Progenitor cell of endocrine pancreas (in vitro differentiated cells): ENCODE measurements around the gene ETV2. TPM values are rescaled to one million over a fixed set of nuclear protein-coding genes. Genes with fewer than 3 reads are reported as not detected.

ENCODE experiments used
- DNase-seq: peaks from one replicate; pipeline ENCODE4 v3.0.0; 2021; ENCODE audit warnings: low spot score; ENCODE audit not compliant: unreplicated experiment
- H3K27ac Mint-ChIP-seq: 2 replicates; pipeline ENCODE4 v1.8.0; 2021; ENCODE audit warnings: mild to moderate bottlenecking, moderate library complexity, mixed read lengths
- H3K27me3 Mint-ChIP-seq: 2 replicates; pipeline ENCODE4 v1.8.0; 2021; ENCODE audit warnings: mixed read lengths
- H3K36me3 Mint-ChIP-seq: 2 replicates; pipeline ENCODE4 v1.8.0; 2022; ENCODE audit warnings: mixed read lengths; ENCODE audit not compliant: insufficient read depth
- H3K4me1 Mint-ChIP-seq: 2 replicates; pipeline ENCODE4 v1.8.0; 2021; ENCODE audit warnings: low read depth, mixed read lengths
- H3K4me3 Mint-ChIP-seq: 2 replicates; pipeline ENCODE4 v1.8.0; 2021; ENCODE audit warnings: low read depth, mild to moderate bottlenecking, moderate library complexity, mixed read lengths
- H3K9me3 Mint-ChIP-seq: 2 replicates; pipeline ENCODE4 v1.8.0; 2021; ENCODE audit warnings: low read depth, mixed read lengths
- total RNA-seq: library from RNA; stranded (reverse); gene quantifications from 2 replicates; pipeline ENCODE4 v1.2.1, GENCODE V29; 2021
- TF ChIP-seq, protein P1 (sequence below): fragments of 200-600 bp; sonication (generic); IDR thresholded peaks from one replicate; pipeline ENCODE4 v1.5.0; 2021; ENCODE audit warnings: antibody characterized with exemption, mild to moderate bottlenecking; ENCODE audit not compliant: unreplicated experiment

Gene ETV2
- total RNA-seq, 1 donor from 2014 or later, result 1.0 TPM

DNA sequence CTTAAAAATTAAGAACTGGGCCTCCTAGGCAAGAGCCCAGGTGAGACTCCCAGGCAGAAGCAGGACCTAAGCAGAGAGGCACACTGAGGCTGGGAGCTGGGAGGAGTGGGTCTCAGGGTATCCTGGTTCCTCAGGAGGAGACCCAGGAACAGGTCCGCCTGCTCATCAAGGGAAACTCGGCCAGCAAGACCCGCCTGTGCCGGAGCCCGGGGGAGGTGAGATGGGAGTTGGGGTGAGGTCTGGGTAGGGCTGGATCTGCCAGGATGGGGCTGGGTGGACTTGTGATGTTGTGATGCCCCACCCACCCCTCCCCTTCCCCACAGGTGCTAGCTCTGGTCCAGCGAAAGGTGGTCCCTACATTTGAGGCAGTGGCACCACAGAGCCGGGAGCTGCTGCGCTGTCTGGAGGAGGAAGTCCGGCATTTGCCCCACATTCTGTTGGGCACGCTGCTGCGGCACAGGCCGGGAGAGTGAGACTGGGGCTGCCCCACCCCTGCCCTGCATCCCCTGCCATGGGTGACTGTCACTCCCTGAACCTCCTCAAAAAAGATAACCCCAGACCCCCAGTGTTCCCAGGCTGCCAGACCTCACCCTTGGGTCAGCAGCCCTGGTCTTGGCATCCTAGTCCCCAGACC, 22.1 kb upstream of the ETV2 start:
- Mint-ChIP-seq H3K4me3 (no peak overlapping the region), H3K27me3 (no peaks in the 10 kb centered on the region), H3K4me1 (no peaks in the 10 kb centered on the region), H3K36me3 (peaks cover 1% of the 10 kb centered on the region), H3K27ac (no peak overlapping the region), H3K9me3 (no peaks in the 10 kb centered on the region)
- TF ChIP-seq, protein P1, sequence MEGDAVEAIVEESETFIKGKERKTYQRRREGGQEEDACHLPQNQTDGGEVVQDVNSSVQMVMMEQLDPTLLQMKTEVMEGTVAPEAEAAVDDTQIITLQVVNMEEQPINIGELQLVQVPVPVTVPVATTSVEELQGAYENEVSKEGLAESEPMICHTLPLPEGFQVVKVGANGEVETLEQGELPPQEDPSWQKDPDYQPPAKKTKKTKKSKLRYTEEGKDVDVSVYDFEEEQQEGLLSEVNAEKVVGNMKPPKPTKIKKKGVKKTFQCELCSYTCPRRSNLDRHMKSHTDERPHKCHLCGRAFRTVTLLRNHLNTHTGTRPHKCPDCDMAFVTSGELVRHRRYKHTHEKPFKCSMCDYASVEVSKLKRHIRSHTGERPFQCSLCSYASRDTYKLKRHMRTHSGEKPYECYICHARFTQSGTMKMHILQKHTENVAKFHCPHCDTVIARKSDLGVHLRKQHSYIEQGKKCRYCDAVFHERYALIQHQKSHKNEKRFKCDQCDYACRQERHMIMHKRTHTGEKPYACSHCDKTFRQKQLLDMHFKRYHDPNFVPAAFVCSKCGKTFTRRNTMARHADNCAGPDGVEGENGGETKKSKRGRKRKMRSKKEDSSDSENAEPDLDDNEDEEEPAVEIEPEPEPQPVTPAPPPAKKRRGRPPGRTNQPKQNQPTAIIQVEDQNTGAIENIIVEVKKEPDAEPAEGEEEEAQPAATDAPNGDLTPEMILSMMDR, result no peak
- no peak for DNase-seq

DNA sequence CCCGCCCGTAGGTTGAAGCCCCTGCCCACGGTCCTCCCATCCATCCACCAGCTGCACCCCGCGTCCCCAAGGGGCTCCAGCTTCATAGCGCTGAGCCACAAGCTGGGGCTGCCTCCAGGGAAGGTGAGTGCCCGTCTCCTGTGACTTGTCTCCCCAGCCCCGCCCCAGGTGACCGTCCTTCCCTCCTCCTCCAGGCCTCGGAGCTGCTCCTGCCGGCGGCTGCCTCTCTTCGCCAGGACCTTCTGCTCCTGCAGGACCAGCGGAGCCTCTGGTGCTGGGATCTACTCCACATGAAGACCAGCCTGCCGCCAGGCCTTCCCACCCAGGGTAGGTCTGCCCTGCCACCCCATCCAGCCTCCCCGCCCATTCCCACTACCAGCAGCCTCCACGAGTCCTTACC, 21.5 kb upstream of the ETV2 start:
- Mint-ChIP-seq H3K9me3 (no peaks in the 10 kb centered on the region), H3K4me1 (no peaks in the 10 kb centered on the region), H3K36me3 (peaks cover 1% of the 10 kb centered on the region), H3K4me3 (no peak overlapping the region), H3K27me3 (no peaks in the 10 kb centered on the region), H3K27ac (no peak overlapping the region)
- DNase-seq, result no peak
- TF ChIP-seq, protein P1, result no peak

DNA sequence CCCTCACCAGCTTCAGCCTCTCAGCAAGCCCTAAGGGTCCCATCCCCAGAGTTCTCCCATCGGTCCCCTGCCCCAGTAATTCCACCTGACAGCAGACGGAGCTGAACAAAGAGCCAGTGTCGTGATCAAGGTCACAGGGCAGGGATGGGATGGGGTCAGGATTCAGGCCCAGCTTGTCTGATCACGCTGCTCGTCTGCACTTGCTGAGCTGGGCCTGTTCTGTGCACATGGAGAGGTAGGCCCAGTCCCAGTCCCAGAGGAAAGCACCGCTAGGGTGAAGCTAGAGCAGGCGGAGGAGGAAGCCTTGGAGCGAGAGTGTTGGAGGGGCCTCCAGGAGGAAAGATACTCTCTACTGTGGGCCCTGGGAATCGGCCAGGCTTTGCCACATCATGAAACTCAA, 19.8 kb upstream of the ETV2 start:
- Mint-ChIP-seq H3K36me3 (peaks cover 1% of the 10 kb centered on the region), H3K27ac (peak overlapping the region; percentile 59), H3K9me3 (no peaks in the 10 kb centered on the region), H3K27me3 (no peaks in the 10 kb centered on the region), H3K4me3 (no peak overlapping the region), H3K4me1 (no peaks in the 10 kb centered on the region)
- TF ChIP-seq, protein P1, result no peak
- DNase-seq, result no peak

DNA sequence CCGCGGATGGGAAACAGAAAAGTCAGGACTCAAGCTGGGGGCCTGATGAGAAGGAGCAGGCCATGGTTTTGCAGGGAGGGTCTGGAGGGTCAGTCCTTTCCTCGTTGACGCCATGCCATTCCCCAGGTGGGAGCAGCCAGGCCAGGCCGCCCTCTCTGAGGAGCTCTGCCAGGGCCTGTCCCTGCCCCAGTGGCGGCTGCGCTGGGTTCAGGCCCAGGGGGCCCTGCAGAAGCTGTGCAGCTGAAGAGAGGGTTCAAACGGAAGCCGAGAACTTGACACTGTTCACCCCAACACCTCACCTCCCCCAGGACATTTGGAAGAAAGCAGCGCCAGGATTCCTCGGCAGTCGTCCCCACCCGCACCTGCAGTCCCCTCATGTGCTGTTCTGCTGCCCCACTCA, 18.8 kb upstream of the ETV2 start:
- no peaks in the 10 kb centered on the region for H3K9me3 Mint-ChIP-seq
- peaks cover 1% of the 10 kb centered on the region for H3K36me3 Mint-ChIP-seq
- TF ChIP-seq, protein P1, result no peak
- no peak for DNase-seq
- H3K4me1 Mint-ChIP-seq, result no peaks in the 10 kb centered on the region
- H3K27ac Mint-ChIP-seq, result no peak overlapping the region
- H3K27me3 Mint-ChIP-seq, result no peaks in the 10 kb centered on the region
- no peak overlapping the region for H3K4me3 Mint-ChIP-seq

DNA sequence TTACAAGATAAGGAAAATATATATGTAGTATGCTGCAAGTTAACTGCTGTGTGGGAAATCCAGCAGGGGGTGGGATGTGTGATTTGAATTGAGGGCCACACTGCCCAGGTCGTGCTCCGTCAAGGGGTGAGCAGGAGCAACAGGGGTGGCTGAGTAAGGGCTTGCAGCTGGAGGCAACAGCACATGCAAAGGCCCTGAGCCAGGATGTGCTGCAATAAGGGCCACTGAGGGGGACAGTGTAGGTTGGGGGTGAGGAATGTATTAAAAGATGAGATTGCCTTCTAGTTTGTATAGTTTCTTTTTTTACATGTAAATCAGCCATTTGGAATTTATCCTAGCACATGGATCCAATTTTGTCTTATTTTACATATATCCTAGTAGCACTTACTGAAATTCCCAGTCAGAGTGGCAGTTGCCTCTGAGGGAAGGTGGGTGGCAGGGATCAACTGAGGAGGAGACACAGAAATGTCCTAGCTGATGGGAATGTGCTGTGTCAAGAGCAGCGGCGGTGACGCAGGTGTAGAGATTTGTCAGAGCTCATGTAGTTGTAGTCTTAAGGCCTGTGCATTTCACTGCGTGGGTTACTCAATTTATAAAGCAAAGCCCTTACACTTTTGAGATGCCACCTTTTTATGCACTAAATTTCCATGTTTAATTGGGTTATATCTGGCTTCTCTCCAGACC, 18.1 kb upstream of the ETV2 start:
- no peak overlapping the region for H3K4me3 Mint-ChIP-seq
- peaks cover 4% of the 10 kb centered on the region for H3K4me1 Mint-ChIP-seq
- DNase-seq, result no peak
- no peaks in the 10 kb centered on the region for H3K27me3 Mint-ChIP-seq
- no peaks in the 10 kb centered on the region for H3K9me3 Mint-ChIP-seq
- H3K27ac Mint-ChIP-seq, result no peak overlapping the region
- peaks cover 1% of the 10 kb centered on the region for H3K36me3 Mint-ChIP-seq
- TF ChIP-seq, protein P1, result no peak
